Globus pallidus (tissue), 1 donor: ENCODE data around the gene LYPD6.
"Not testable (repeated sequence)": the region's sequence is repeated elsewhere in the genome, so short reads cannot be mapped to it uniquely, and the experiment has no call there.

Experiments used
- DNase-seq: peaks from one replicate; pipeline ENCODE4 v3.0.0-alpha.2; 2015; ENCODE audit warnings: low spot score

Gene LYPD6

DNA sequence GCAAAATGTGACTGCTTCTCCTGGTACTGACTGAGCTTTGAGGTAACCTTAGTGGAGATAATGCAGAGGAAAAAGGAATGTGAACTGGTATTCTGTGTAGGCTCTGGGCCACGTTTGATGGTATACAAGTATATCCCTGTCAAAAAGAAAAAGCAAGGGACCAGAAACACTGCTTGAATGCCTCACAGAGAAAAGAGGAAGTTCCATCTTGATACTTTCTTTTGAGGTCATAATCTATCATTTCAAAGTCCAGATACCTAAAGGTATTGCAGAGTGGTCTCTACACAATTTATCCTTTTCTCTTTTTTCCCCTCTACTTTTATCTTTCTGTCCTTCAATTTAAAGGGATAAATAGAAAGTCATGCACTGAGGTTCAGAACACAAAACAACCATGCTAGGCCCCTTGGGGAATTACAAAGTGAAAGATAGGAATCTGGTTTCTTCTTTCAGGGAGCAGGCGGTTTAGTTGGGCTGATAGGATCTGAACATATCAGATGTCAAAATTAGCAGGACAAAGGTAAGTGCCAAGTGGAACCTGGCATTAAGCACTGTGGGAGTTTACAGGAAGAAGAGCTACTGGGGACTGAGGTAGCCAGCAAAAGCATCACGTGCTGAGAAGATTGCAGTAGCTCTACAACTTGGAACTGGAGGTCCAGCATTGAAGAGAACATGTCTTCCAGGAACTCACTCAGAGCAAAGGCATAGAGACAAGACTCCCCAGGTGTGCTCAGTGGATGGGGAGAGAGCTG lies 121.2 kb downstream of the LYPD6 start:
- DNase-seq: no peak

DNA sequence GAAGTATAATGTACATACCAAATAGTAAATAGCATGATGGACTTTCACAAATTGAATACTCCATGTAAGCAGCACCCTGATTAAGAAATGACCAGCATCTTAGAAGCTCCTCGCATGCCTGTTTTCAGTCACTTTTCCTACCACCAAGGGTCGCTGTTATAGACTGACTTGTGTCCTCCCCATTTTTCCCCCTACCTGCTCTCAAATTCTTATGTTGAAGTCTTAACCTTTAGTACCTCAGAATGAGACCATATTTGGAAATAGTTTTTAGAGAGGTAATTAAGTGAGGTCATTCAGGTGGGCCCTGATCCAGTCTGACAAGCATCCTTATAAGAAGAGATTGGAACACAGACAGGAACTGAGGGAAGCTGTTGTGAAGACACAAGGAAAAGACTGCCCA lies 125.9 kb downstream of the LYPD6 start:
- DNase-seq: no peak

DNA sequence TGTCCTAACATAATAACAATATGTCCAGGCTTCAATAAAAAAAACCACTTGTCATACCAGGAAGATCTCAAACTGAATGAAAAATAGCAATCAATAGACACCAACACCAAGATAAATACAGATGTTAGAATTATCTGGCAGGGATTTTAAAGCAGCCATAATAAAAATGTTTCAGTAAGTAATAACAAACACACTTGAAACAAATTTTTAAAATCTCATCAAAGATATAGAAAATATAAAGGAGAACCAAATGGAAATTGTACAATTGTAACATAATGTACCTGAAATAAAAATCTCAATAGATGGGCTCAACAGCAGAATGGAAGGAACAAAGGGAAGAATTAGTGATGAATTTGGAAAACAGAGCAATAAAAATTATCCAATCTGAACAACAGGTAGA lies 128.1 kb downstream of the LYPD6 start:
- DNase-seq: no peak

DNA sequence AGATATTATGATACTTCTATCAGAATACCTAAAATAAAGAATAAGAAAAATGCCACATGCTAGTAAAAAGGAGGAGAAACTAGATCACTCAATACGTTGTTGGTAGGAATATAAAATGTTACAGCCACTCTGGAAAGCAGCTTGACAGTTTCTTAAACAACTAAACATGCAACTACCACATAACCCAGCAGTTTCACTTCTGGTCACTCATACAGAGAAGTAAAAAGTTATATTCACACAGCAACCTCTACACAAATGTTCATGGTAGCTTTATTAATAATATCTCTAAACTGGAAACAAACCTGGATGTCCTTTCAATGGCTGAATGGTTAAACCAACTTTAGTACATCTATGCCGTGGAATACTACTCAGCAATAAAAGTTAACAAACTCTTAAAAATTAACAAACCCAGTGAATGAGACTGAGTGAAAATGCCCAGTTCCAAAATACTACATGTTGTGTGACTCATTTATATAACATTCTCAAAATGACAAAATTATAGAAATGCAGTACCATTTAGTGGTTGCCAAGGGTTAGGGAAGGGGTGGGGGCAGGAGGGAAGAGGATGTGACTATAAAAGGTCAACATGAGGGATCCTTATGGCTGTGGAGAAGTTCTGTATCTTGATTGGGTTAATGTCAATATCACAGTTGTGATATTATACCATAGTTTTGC lies 133.1 kb downstream of the LYPD6 start:
- no peak for DNase-seq

DNA sequence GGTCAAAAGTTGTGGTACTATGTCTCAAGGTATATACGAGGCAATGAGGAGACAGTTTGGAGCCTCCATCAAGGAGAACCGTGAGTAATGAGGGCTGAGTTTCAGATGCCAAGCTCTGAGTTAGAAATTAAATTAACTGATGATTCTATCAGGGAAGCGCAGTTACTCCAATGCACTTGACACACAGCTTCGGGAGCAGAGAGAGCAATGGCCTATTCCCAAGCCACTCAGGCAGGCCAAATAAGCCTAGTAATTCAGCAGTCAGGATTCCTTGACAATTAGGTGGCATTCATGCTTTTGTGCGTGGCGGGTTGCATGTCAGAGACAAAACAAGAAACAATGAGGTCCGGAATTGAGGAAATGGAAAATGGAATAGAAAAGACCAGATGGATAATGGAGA lies 134.0 kb downstream of the LYPD6 start:
- no peak for DNase-seq

DNA sequence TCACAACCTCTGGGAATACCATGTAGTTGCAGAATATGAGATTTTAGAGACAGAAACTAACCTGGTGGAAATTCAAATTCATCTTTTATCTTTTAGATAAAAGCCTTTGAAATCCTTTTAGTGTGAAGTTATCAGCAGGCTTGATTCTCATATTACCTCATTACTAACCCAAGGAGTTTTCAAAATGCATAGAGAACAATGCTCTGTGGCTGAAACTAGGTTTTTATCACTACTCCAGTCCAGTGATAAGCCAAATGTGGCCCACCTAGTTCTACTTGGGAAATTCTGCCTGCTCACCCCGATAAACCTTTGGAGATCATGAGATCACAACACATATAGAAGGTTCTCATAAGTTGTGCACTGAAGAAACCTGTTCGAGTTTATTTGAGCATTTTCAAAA lies 135.5 kb downstream of the LYPD6 start:
- no peak for DNase-seq

DNA sequence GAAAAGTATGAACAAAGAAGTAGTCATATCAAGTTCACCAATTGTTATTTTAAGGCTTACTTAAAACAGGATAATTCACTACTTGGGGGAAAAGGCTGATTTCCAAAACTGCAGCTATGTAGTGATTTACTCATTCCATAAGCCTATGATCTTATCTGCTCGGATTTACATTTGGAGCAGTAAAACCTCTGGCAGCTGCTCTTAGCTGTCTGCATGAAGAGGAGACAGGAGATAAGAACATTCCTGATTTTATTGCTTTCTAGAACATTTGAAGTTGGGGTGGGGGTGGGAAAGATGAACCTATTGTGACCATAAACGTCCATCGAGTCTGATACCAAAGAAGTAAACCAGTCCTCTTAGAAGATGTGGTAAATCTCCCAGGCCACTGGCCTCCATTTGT lies 136.2 kb downstream of the LYPD6 start:
- no peak for DNase-seq

DNA sequence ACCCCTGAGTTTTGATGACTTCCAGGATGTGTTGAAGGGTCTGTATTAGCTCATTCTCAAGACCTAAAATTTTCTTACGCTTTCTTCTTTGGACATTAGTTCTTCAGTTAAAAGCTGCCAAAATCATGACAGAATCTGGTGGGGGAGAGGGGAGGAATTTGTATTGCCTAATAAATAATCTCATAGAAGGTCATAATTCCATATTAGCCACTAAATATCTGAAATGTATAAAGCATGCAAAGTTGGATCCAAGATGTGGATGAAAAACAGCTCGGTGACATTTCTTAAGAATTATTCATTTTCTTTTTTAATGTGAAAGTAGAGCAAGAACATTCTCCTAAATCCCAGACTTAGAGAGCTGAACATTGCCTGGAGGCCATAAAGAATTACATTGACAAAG lies 137.0 kb downstream of the LYPD6 start:
- DNase-seq: no peak

DNA sequence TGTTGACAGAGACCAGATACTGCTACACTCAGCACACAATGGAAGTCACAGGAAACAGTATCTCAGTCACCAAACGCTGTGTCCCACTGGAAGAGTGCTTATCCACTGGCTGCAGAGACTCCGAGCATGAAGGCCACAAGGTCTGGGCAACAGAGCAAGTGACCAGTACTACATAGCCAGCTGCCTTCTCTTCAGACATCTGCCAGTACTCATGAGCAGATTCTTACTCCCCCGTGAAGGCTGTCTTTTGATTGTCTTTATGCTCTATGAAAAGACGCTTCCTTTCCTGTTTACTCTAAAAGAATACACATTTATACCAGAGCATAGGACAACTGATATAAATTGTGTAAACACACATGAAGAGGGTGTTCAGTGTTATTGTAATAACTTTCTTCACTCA lies 138.2 kb downstream of the LYPD6 start:
- DNase-seq: no peak

DNA sequence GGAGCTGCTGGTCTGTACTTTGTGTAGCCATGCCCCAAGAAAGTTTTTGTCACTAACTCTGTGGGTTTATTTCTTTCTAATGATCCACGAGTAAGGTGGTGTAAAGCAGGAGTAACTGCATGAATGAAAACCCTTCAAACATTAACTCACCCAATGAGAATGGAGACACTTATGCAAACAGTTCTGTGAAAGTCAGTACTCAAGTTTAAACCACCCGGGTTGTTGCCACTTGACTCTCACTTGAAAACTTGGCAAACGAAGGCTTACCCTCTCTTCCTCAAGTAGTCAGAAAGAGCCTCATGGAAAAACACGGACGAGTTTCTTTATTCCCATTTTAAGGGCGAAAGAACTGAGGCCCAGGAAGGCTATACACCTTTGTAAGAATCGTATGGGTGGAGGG lies 139.7 kb downstream of the LYPD6 start:
- DNase-seq: no peak

DNA sequence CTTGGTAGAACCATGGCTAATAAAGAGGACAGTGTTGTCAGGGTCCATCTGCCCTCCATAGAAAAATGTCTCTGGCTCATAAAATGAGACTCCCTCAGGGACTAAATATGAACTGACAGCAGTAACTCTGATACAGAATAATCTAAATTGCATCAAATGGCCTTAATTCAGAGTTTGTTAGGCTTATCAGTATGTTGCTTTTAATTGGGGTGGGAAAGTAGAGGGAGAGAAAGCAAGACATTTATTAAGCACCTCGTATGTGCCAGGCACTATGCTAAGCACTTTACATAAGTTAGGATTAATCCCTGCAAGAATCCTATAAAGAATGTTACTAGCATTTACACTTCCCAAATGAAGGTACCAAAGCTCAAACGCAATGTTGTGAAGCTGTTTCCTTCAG lies 142.0 kb downstream of the LYPD6 start:
- DNase-seq: no peak

DNA sequence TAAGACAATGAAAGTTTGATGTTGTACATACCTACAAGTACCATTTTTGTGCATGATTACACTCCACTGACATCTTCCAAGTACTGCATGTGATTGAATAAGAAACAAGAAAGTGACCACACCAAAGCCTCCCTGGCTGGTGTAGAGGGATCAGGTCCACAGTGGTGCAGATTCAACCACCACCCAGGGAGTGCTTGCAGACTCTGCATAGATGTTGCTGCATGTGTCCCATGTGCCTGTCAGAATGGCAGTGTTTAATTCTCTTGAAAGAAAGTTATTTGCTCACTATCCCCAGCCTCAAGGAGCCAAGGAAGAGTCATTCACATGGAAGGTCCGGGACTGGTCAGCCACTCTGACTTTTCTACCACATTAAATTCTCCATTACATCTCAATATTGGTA lies 142.7 kb downstream of the LYPD6 start:
- DNase-seq: no peak

DNA sequence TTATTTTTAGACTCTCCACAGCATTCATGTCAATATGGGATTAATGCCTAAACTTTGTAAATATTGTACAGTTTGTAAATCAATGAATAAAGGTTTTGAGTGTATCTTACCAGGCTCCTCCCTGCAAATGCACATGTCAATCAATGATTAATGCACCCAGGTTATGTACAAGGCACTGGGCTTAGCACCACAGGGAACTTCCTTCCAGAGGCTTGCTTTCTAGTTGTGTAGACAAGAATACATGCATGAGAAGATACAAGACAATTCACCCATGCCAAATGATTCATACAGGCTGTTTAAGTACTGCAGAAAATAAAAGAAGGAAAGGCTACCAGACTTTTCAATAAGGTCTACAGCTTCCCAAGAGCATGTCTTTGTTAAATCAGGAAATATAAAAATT lies 143.1 kb downstream of the LYPD6 start:
- DNase-seq: no peak

DNA sequence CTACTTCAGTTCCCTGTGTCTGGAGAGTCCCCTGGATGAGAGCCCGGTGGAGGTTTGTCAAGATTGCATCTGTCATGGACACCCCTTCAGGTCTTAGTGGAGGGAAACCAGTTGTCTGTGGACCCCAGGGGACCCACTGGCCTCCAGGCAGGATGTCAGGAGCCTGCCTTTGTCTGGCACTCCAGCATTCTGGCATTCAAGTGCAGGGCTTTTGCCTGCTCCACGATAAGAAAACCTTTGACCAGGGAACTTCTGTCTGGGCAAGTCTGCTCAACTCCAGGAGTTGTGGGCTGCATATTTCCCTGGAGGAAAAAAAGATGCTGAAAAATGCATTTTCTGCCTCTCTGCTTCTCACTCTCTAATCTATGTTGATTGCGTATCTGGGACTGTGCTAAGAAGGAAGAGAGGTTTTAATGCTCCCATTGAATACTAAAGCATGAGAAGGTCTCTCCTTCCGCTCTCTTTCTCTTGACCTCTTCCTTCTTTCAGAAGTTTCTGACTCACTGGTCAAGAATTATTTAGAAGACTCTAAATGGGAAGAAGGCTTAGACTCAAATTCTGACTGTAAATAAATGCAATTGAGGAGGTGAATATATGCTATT lies 152.7 kb downstream of the LYPD6 start:
- DNase-seq: no peak

DNA sequence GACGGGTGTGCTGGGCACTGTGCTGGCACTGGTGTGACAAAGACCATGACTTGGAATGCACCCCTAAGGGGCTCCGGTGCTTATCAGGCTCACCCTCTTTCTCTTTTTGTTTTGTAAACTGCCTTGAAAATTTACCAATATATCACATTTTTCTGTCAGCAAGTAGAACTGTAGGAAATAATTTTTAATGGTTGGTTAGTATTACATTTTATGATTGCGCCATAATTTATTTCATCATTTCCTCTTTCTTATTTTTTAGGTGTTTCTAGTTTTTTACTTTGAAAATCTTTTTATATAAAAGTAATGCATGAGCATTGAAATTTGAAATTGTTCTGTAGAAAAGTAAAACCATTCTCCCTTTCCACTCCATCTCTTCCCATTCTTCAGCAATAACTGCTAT lies 156.3 kb downstream of the LYPD6 start:
- no peak for DNase-seq

DNA sequence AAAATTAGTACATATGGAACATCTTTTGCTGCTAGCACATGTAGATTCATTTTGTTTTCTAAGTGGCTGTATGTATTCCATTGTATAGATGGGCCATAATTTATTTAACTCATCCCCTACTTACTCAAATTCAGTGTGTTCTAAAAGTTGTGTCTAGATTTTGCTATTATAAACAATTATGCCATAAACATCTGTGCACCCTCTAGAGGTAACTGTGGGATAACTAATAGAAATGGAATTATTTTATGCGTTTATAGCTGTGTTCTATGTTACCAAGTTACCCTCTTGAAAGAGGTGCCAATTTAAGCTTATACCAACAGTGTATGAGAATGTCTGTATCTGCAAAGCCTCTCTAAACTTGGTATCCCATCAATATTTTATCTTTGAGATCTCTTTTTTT lies 156.8 kb downstream of the LYPD6 start:
- DNase-seq: no peak

DNA sequence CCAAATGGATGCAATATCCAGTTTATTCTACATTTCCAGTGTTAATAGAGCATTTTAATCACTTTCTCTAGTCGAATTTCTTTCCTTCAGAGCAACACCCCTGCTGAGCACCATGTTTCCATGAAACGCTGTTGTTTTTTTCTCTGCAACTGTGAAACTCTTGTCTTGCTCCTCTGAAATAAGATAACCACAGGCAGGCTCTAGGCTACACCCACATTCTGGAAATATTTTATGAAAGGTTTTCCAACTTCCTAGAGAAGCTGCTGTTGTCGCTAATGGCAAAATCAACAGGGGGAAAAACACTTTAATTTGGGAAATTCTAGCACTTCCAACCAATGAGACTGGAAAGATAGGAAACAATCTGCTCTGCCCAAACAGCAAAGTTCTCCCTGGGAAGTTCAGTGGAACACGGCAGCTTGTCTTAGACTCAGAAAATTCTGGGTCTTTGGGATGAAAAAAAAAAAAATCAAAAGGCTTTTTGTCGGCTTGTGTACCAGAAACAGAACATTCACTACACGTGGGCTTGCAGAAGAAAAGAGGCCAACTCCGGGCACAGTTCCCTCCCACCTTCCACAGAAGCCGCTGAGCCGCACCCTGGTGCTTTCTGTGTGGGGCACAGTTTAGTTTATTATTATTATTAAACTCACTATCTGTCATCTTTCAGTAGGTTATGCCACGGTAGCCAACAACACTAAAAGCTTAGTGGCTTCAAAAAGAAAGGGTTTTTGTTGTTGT lies 158.5 kb downstream of the LYPD6 start:
- peak; percentile 16 for DNase-seq

DNA sequence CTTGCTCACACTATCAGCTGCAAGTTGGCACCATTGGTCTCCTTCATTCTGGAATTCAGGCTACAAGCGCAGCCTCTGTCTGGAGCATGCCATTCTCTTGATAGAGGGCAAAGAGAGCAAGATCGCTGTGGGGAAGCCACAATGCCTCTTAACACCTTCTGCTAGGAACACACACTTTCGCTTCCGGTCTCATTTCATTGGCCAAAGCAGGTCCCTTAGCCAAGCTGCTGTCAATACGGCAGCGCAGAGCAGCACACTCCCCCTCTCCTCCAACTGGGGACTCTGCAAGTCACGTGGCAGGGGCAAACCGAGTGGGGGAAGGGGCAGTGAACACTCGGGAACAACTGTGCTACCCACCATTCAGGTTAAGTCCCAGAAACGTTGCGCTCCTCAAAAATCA lies 159.1 kb downstream of the LYPD6 start:
- peak; percentile 12 for DNase-seq

DNA sequence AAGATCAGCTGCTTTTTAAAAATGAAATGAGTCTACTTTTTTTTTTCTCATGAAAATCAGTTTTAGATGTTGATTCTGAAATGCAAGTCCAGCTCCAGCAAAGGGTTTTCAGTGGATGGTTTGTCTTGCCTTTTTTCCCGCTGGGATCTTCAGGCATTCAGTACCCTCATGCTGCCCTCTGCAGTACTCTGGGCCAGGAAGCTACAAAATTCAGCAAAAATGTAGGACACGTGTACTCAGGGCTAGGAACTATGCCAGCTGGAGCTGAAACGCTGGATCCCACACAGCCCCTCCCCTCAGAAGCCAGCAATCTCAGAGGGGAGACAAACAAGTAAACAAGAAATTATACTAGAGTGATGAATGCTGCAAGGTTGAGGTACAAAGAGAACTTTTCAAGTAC lies 159.9 kb downstream of the LYPD6 start:
- peak; percentile 38 for DNase-seq

DNA sequence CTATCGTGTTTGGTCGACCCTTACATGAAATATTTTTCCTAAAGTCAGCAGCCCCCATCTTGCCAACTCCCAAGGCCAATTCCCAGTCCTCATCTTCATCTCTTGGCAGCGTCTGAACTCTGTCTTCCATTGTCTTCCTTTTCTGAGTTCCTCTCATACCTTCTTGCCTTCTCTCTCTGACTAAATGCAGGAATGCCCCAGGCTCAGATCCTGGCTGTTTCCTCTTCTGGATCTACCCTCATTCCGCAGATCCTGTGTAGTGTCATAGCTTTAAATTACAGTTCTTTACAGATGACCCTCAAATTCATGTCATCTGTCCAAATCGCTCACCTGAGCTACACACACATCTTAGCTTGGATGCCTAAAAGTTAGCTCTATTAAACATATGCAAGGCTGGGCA lies 162.5 kb downstream of the LYPD6 start:
- no peak for DNase-seq

DNA sequence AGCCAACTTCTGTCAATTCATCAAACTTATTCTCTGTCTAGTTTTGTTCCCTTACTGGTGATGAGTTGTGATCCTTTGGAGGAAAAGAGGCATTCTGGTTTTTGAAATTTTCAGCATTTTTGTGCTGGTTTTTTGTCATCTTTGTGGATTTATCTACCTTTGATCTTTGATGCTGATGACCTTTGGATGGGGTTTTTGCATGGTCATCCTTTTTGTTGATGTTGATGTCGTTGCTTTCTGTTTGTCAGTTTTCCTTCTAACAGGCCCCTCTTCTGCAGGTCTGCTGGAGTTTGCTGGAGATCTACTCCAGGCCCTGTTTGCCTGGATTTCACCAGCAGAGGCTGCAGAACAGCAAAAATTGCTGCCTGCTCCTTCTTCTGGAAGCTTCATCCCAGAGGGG lies 168.8 kb downstream of the LYPD6 start:
- not testable (repeated sequence) for DNase-seq

DNA sequence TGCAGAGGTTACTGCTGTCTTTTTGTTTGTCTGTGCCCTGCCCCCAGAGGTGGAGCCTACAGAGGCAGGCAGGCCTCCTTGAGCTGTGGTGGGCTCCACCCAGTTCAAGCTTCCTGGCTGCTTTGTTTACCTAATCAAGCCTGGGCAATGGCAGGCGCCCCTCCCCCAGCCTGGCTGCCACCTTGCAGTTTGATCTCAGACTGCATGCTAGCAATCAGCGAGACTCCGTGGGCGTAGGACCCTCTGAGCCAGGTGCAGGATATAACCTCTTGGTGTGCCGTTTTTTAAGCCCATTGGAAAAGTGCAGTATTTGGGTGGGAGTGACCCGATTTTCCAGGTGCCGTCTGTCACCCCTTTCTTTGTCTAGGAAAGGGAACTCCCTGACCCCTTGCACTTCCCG lies 176.4 kb downstream of the LYPD6 start:
- not testable (repeated sequence) for DNase-seq

DNA sequence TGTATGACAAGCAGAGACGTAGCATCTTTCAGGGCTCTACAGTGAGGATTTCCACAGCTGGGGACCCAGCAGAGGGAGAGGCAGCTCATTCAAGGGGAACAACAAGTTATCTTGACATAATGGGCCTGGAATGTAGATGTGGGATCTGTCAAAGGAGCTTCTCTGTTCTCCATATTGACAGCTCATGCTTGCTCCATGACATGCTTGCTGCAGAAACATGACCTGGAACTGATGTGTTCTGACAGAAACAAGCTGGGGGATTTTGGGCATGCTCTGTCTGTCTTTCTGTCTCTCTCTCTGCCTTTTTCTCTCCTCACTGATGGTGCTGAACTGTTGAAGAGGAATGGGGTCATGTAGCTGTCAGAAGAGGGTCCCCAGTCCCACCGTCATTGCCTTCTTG lies 177.6 kb downstream of the LYPD6 start:
- no peak for DNase-seq
